ENCODE results near the gene PNLDC1.
A peak's percentile ranks its signal among the peaks of the same experiment; 100 is the strongest.

The PNLDC1 gene

GRCh38 chr6:159817951-159818739 is 18.1 kb downstream of the PNLDC1 start:
- TF ChIP-seq EZH2phosphoT487 (IDR thresholded peaks at IDR 0.05; ENCODE audit: low read length) (no peak), CTCF (IDR thresholded peaks at IDR 0.05; ENCODE audit: low read length) (no peak), EZH2 (optimal IDR thresholded peaks at IDR 0.05; ENCODE audit: low read depth, low read length) (no peak)
- no peak overlapping the region for H3K4me2 ChIP-seq (ENCODE audit: low read depth, low read length)

GRCh38 chr6:159819098-159819497 is 19.0 kb downstream of the PNLDC1 start:
- Histone ChIP-seq H3K4me1 (ENCODE audit: low read length) (peaks cover 10% of the 10 kb centered on the region), H2AFZ (ENCODE audit: low read length) (no peak overlapping the region), H3F3A (ENCODE audit: insufficient read depth, low read length) (peaks cover 6% of the 10 kb centered on the region; the same call in 1 of the 2 replicates), H3K9me3 (replicated peaks; ENCODE audit: insufficient read depth, low read length) (no peaks in the 10 kb centered on the region), H4K20me1 (ENCODE audit: insufficient read depth, low read length) (no peaks in the 10 kb centered on the region), H3K9me2 (replicated peaks; ENCODE audit: insufficient read depth, low read length) (no peaks in the 10 kb centered on the region), H3K79me2 (ENCODE audit: low read length) (no peaks in the 10 kb centered on the region), H3K4me3 (ENCODE audit: low read length) (no peak overlapping the region), H3K27ac (ENCODE audit: low read length) (no peak overlapping the region), H3K9ac (ENCODE audit: low read length) (no peak overlapping the region), H3K27me3 (replicated peaks; ENCODE audit: insufficient read depth, low read length) (no peaks in the 10 kb centered on the region), H3K4me2 (ENCODE audit: low read depth, low read length) (no peak overlapping the region), H3K36me3 (replicated peaks; ENCODE audit: insufficient read depth, low read length) (no peaks in the 10 kb centered on the region)
- no peak for DNase-seq
- TF ChIP-seq EZH2 (optimal IDR thresholded peaks at IDR 0.05; ENCODE audit: low read depth, low read length) (no peak), CTCF (IDR thresholded peaks at IDR 0.05; ENCODE audit: low read length) (no peak), EZH2phosphoT487 (IDR thresholded peaks at IDR 0.05; ENCODE audit: low read length) (no peak)

More at GRCh38 chr6:159817951-159818739, 18.1 kb downstream of the PNLDC1 start:
- DNase-seq, result no peak
- no peak overlapping the region for H3K27ac ChIP-seq (ENCODE audit: low read length)
- H2AFZ ChIP-seq (ENCODE audit: low read length), result no peak overlapping the region
- H4K20me1 ChIP-seq (ENCODE audit: insufficient read depth, low read length), result no peaks in the 10 kb centered on the region
- peaks cover 10% of the 10 kb centered on the region for H3K4me1 ChIP-seq (ENCODE audit: low read length)
- H3K36me3 ChIP-seq (replicated peaks; ENCODE audit: insufficient read depth, low read length), result no peaks in the 10 kb centered on the region
- no peaks in the 10 kb centered on the region for H3K9me2 ChIP-seq (replicated peaks; ENCODE audit: insufficient read depth, low read length)
- no peaks in the 10 kb centered on the region for H3K79me2 ChIP-seq (ENCODE audit: low read length)
- H3K9ac ChIP-seq (ENCODE audit: low read length), result no peak overlapping the region
- H3K4me3 ChIP-seq (ENCODE audit: low read length), result no peak overlapping the region
- H3K9me3 ChIP-seq (replicated peaks; ENCODE audit: insufficient read depth, low read length), result no peaks in the 10 kb centered on the region
- no peaks in the 10 kb centered on the region for H3K27me3 ChIP-seq (replicated peaks; ENCODE audit: insufficient read depth, low read length)
- peaks cover 6% of the 10 kb centered on the region; the same call in 1 of the 2 replicates for H3F3A ChIP-seq (ENCODE audit: insufficient read depth, low read length)

GRCh38 chr6:159819932-159820640 is 20.0 kb downstream of the PNLDC1 start:
- no peaks in the 10 kb centered on the region for H3K9me2 ChIP-seq (replicated peaks; ENCODE audit: insufficient read depth, low read length)
- peak; percentile 74 for DNase-seq
- peak overlapping the region; percentile 41; the same call in 1 of the 2 replicates for H3K27ac ChIP-seq (ENCODE audit: low read length)
- no peaks in the 10 kb centered on the region for H3K79me2 ChIP-seq (ENCODE audit: low read length)
- H3K4me3 ChIP-seq (ENCODE audit: low read length), result peak overlapping the region; percentile 39; the same call in 1 of the 2 replicates
- no peaks in the 10 kb centered on the region for H3K36me3 ChIP-seq (replicated peaks; ENCODE audit: insufficient read depth, low read length)
- no peaks in the 10 kb centered on the region for H3K9me3 ChIP-seq (replicated peaks; ENCODE audit: insufficient read depth, low read length)
- H4K20me1 ChIP-seq (ENCODE audit: insufficient read depth, low read length), result no peaks in the 10 kb centered on the region
- H3K9ac ChIP-seq (ENCODE audit: low read length), result peak overlapping the region; percentile 8; the same call in 1 of the 2 replicates
- H3F3A ChIP-seq (ENCODE audit: insufficient read depth, low read length), result peaks cover 6% of the 10 kb centered on the region; the same call in 1 of the 2 replicates
- no peaks in the 10 kb centered on the region for H3K27me3 ChIP-seq (replicated peaks; ENCODE audit: insufficient read depth, low read length)
- TF ChIP-seq EZH2 (optimal IDR thresholded peaks at IDR 0.05; ENCODE audit: low read depth, low read length), result no peak
- no peak for TF ChIP-seq CTCF (IDR thresholded peaks at IDR 0.05; ENCODE audit: low read length)
- TF ChIP-seq EZH2phosphoT487 (IDR thresholded peaks at IDR 0.05; ENCODE audit: low read length), result no peak
- peaks cover 10% of the 10 kb centered on the region for H3K4me1 ChIP-seq (ENCODE audit: low read length)
- H2AFZ ChIP-seq (ENCODE audit: low read length), result peak overlapping the region; percentile 58
- peak overlapping the region; percentile 65 for H3K4me2 ChIP-seq (ENCODE audit: low read depth, low read length)

Data from MM.1S (cell line).